GM23248 (cell line): ENCODE data around the gene RTN4R.

Experiments used
- EZH2 ChIP-seq: fragments of 200-600 bp; sonication (generic); IDR thresholded peaks from 2 replicates; pipeline ENCODE4 v1.6.1; 2018; ENCODE audit warnings: antibody characterized with exemption, mild to moderate bottlenecking; ENCODE audit not compliant: insufficient read depth, poor library complexity, severe bottlenecking
- EZH2phosphoT487 ChIP-seq: fragments of 200-600 bp; sonication (generic); IDR thresholded peaks from 2 replicates; pipeline ENCODE4 v1.6.1; 2018; ENCODE audit warnings: antibody characterized with exemption, moderate library complexity, mild to moderate bottlenecking, low read depth; ENCODE audit not compliant: insufficient read depth

DNA sequence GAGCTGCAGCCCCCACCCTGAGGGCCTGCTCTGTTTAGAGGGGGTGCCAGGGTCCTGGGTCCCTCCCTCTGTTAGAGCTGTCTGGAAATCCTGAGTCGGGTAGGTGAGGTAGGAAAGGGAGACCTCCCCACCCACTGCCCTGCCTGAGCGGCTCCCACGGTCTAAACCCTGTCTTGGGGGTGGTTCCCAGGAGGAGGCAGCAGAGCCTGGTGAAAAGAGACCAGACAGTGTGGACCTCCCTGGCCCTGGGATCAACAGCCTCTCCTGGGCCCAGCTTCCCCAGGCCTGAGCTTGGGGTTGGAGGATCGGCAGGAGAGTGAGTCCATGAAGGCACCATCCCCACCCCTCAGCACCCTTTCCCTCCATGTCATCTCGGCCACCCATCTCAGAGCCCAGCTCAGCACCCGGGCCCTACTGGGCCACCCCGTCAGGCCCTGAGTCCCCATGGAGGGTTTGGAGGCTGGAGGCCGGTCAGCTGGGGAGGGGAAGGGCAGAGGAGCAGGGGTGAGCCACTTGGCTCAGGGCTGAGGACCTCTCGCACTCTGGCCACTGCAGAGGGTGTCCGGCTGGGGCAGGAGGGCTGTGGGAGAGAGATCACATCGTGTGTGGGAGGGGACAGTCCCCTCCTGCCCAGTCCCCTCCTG is 37.2 kb downstream of the RTN4R start:
- TF ChIP-seq EZH2phosphoT487 (no peak), EZH2 (no peak)
